H9 (cell line): Measurements from ENCODE around the gene ARID1A. TPM values are rescaled to one million over a fixed set of nuclear protein-coding genes. Genes with fewer than 3 reads are reported as not detected.

Experiments used
- DNase-seq: peaks from one replicate; pipeline ENCODE4 v3.0.0-alpha.2; 2017
- H2AFZ ChIP-seq: one replicate; pipeline ENCODE4 v1.6.1; 2013; ENCODE audit warnings: mild to moderate bottlenecking, low read length, control low read depth, moderate library complexity
- H2AK5ac ChIP-seq: 2 replicates; pipeline ENCODE4 v1.6.1; 2013; ENCODE audit warnings: low read length, control low read depth, mixed read lengths; ENCODE audit not compliant: insufficient read length
- H2BK120ac ChIP-seq: one replicate; pipeline ENCODE4 v1.6.1; 2013; ENCODE audit warnings: low read depth, mild to moderate bottlenecking, low read length, control low read depth, inconsistent platforms; ENCODE audit not compliant: poor library complexity, severe bottlenecking
- H2BK12ac ChIP-seq: 2 replicates; pipeline ENCODE4 v1.6.1; 2013; ENCODE audit warnings: low read length, control low read depth, mixed read lengths, low read depth; ENCODE audit not compliant: insufficient read length
- H2BK15ac ChIP-seq: 2 replicates; pipeline ENCODE4 v1.6.1; 2013; ENCODE audit warnings: low read depth, low read length, control low read depth
- H2BK20ac ChIP-seq: one replicate; pipeline ENCODE4 v1.6.1; 2013; ENCODE audit warnings: low read depth, mild to moderate bottlenecking, low read length, control low read depth, inconsistent platforms; ENCODE audit not compliant: poor library complexity, severe bottlenecking
- H2BK5ac ChIP-seq: 2 replicates; pipeline ENCODE4 v1.6.1; 2013; ENCODE audit warnings: low read length, control low read depth, mixed read lengths; ENCODE audit not compliant: insufficient read length
- H3K14ac ChIP-seq: 2 replicates; pipeline ENCODE4 v1.6.1; 2013; ENCODE audit warnings: low read length, control low read depth; ENCODE audit not compliant: insufficient read depth
- H3K18ac ChIP-seq: 2 replicates; pipeline ENCODE4 v1.6.1; 2013; ENCODE audit warnings: low read depth, mild to moderate bottlenecking, mixed read lengths, low read length, control low read depth; ENCODE audit not compliant: insufficient read length
- H3K23ac ChIP-seq: 2 replicates; pipeline ENCODE4 v1.6.1; 2013; ENCODE audit warnings: low read length, control low read depth, mixed read lengths, low read depth; ENCODE audit not compliant: insufficient read length
- H3K23me2 ChIP-seq: 2 replicates; pipeline ENCODE4 v1.6.1; 2013; ENCODE audit warnings: low read depth, mild to moderate bottlenecking, mixed read lengths, low read length, control low read depth; ENCODE audit not compliant: insufficient read length, poor library complexity, severe bottlenecking
- H3K27ac ChIP-seq: 2 replicates; pipeline ENCODE4 v1.5.1; 2013; ENCODE audit warnings: low read length, control low read depth, mixed read lengths, low read depth; ENCODE audit not compliant: insufficient read length
- H3K27me3 ChIP-seq: 2 replicates; pipeline ENCODE4 v1.6.1; 2013; ENCODE audit warnings: low read length, control low read depth, inconsistent platforms; ENCODE audit not compliant: insufficient read depth
- H3K4ac ChIP-seq: 2 replicates; pipeline ENCODE4 v1.6.1; 2013; ENCODE audit warnings: low read depth, mild to moderate bottlenecking, control low read depth, inconsistent platforms, low read length, moderate library complexity
- H3K4me1 ChIP-seq: 2 replicates; pipeline ENCODE4 v1.6.1; 2013; ENCODE audit warnings: low read length, control low read depth, inconsistent platforms; ENCODE audit not compliant: insufficient read depth
- H3K4me2 ChIP-seq: 2 replicates; pipeline ENCODE4 v1.6.1; 2013; ENCODE audit warnings: low read length, control low read depth, mixed read lengths; ENCODE audit not compliant: insufficient read length, insufficient read depth
- H3K56ac ChIP-seq: 2 replicates; pipeline ENCODE4 v1.6.1; 2013; ENCODE audit warnings: low read depth, mild to moderate bottlenecking, mixed read lengths, low read length, control low read depth; ENCODE audit not compliant: insufficient read length
- H3K79me1 ChIP-seq: 2 replicates; pipeline ENCODE4 v1.6.1; 2013; ENCODE audit warnings: low read depth, mild to moderate bottlenecking, moderate library complexity, low read length, control low read depth, inconsistent platforms; ENCODE audit not compliant: insufficient read depth, poor library complexity, severe bottlenecking
- H3K79me2 ChIP-seq: 2 replicates; pipeline ENCODE4 v1.6.1; 2013; ENCODE audit warnings: low read length, control low read depth, inconsistent platforms; ENCODE audit not compliant: insufficient read depth
- H3K9ac ChIP-seq: 2 replicates; pipeline ENCODE4 v1.6.1; 2013; ENCODE audit warnings: low read length, control low read depth, mixed read lengths; ENCODE audit not compliant: insufficient read length; ENCODE audit errors: extremely low read depth
- H3K9me3 ChIP-seq: one replicate; pipeline ENCODE4 v1.6.1; 2013; ENCODE audit warnings: low read depth, low read length, inconsistent platforms; ENCODE audit not compliant: control insufficient read depth
- H3T11ph ChIP-seq: one replicate; pipeline ENCODE4 v1.6.1; 2013; ENCODE audit warnings: mild to moderate bottlenecking, low read length, control low read depth, inconsistent platforms
- H4K20me1 ChIP-seq: one replicate; pipeline ENCODE4 v1.6.1; 2013; ENCODE audit not compliant: control insufficient read depth, insufficient read length, insufficient read depth
- H4K5ac ChIP-seq: 2 replicates; pipeline ENCODE4 v1.6.1; 2013; ENCODE audit warnings: low read depth, mild to moderate bottlenecking, mixed read lengths, low read length, control low read depth; ENCODE audit not compliant: insufficient read length
- H4K8ac ChIP-seq: replicated peaks from 2 replicates; pipeline ENCODE4 v1.6.1; 2013; ENCODE audit warnings: low read length, control low read depth, mixed read lengths, low read depth; ENCODE audit not compliant: insufficient read length
- H4K91ac ChIP-seq: 2 replicates; pipeline ENCODE4 v1.6.1; 2013; ENCODE audit warnings: low read depth, mild to moderate bottlenecking, moderate library complexity, mixed read lengths, low read length, control low read depth; ENCODE audit not compliant: insufficient read length
- H3K27ac Mint-ChIP-seq, 3 experiments: 2 replicates in 2 of 3; 3 replicates in 1 of 3; pipeline ENCODE4 v1.8.0; 2020 to 2021; ENCODE audit warnings: mixed read lengths in 3 of 3, mild to moderate bottlenecking in 1 of 3, moderate library complexity in 1 of 3
- H3K27me3 Mint-ChIP-seq: 2 replicates; pipeline ENCODE4 v1.8.0; 2021; ENCODE audit warnings: low read depth, mild to moderate bottlenecking, moderate library complexity, mixed read lengths
- H3K36me3 Mint-ChIP-seq, 3 experiments: 2 replicates in 2 of 3; 3 replicates in 1 of 3; pipeline ENCODE4 v1.8.0; 2020 to 2021; ENCODE audit warnings: low read depth in 3 of 3, mixed read lengths in 3 of 3; ENCODE audit not compliant: insufficient read depth in 1 of 3
- H3K4me1 Mint-ChIP-seq, 2 experiments: 2 replicates each; pipeline ENCODE4 v1.8.0; 2020; ENCODE audit warnings: mixed read lengths in 2 of 2
- H3K4me3 Mint-ChIP-seq, 2 experiments: 2 replicates in 1 of 2; 3 replicates in 1 of 2; pipeline ENCODE4 v1.8.0; 2020 to 2021; ENCODE audit warnings: mild to moderate bottlenecking in 2 of 2, mixed read lengths in 2 of 2, moderate library complexity in 1 of 2
- H3K9me3 Mint-ChIP-seq, 2 experiments: 2 replicates in 1 of 2; 3 replicates in 1 of 2; pipeline ENCODE4 v1.8.0; 2020; ENCODE audit warnings: mild to moderate bottlenecking in 2 of 2, mixed read lengths in 2 of 2, moderate library complexity in 1 of 2
- WGBS: extraction: QIAGEN DNeasy Blood & Tissue Kit; methylation state at CpG from one replicate; pipeline ENCODE4 v1.1.7; 2013; ENCODE audit warnings: missing lambda C conversion rate, low lambda C conversion rate, mixed read lengths; ENCODE audit not compliant: insufficient read length; ENCODE audit errors: extremely low coverage; 5-methylcytosine and 5-hydroxymethylcytosine counted together
- total RNA-seq: library from RNA; stranded (reverse); gene quantifications from 2 replicates; pipeline ENCODE4 v1.2.1, GENCODE V29; 2021
- TF ChIP-seq, protein P1 (sequence below): fragments of 200-600 bp; sonication (generic); conservative IDR thresholded peaks from 3 replicates; pipeline ENCODE4 v1.8.0; 2021; ENCODE audit warnings: antibody characterized with exemption, mild to moderate bottlenecking

The ARID1A gene
- total RNA-seq, 1 experiment from 2014 or later, result 147 TPM

DNA sequence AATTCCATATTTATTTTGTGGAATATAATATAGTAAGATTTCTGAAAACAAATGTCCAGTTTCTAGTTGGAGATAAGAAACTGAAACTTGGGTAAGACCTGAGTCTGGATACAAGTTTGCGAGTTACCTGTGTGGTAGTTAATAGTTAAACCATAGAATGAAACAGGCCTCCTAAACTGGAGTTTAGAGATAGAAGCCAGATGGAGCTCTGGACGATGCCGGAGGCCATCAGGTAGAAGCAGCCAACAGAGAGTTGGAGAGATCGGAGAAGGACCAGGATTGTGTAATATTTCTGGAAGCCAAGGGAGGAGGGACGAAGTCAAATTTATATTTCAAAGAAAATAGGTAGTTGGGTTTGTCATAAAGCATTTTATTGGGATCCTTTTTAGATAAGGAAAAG lies 45.1 kb downstream of the ARID1A start:
- H3T11ph ChIP-seq, result no peak overlapping the region
- H3K27ac Mint-ChIP-seq, result peak overlapping the region in 1 of 3 experiments; percentile 67; a peak in 2 of 7 replicates

More for the DNA sequence above, 45.1 kb downstream of the ARID1A start:
- no peak for DNase-seq
- Histone ChIP-seq H2BK15ac (no peak overlapping the region), H3K14ac (no peak overlapping the region), H2BK5ac (no peak overlapping the region), H2BK20ac (no peak overlapping the region), H3K9ac (no peak overlapping the region), H4K8ac (no peak overlapping the region), H3K4ac (no peak overlapping the region), H3K9me3 (no peaks in the 10 kb centered on the region), H3K27me3 (no peaks in the 10 kb centered on the region), H3K4me1 (peaks cover 4% of the 10 kb centered on the region), H2BK12ac (no peak overlapping the region), H3K56ac (no peak overlapping the region), H3K27ac (no peak overlapping the region), H3K23me2 (no peaks in the 10 kb centered on the region), H4K5ac (no peak overlapping the region), H2BK120ac (no peak overlapping the region), H3K79me2 (no peaks in the 10 kb centered on the region; the same call in 1 of the 2 replicates), H2AK5ac (no peak overlapping the region), H4K20me1 (no peaks in the 10 kb centered on the region), H2AFZ (no peak overlapping the region), H4K91ac (no peak overlapping the region), H3K4me2 (no peak overlapping the region), H3K23ac (no peak overlapping the region), H3K18ac (no peak overlapping the region), H3K79me1 (peaks cover 6% of the 10 kb centered on the region)
- H3K36me3 Mint-ChIP-seq, result peaks cover 12 to 82% (median 71%) of the 10 kb centered on the region in 3 experiments; a peak in 6 of 7 replicates
- H3K4me1 Mint-ChIP-seq, result peaks cover 5 to 21% of the 10 kb centered on the region in 2 experiments
- H3K9me3 Mint-ChIP-seq, result no peaks in the 10 kb centered on the region
- H3K27me3 Mint-ChIP-seq, result no peaks in the 10 kb centered on the region
- TF ChIP-seq, protein P1, sequence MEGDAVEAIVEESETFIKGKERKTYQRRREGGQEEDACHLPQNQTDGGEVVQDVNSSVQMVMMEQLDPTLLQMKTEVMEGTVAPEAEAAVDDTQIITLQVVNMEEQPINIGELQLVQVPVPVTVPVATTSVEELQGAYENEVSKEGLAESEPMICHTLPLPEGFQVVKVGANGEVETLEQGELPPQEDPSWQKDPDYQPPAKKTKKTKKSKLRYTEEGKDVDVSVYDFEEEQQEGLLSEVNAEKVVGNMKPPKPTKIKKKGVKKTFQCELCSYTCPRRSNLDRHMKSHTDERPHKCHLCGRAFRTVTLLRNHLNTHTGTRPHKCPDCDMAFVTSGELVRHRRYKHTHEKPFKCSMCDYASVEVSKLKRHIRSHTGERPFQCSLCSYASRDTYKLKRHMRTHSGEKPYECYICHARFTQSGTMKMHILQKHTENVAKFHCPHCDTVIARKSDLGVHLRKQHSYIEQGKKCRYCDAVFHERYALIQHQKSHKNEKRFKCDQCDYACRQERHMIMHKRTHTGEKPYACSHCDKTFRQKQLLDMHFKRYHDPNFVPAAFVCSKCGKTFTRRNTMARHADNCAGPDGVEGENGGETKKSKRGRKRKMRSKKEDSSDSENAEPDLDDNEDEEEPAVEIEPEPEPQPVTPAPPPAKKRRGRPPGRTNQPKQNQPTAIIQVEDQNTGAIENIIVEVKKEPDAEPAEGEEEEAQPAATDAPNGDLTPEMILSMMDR, result no peak
- no CpG with 5 or more reads among the region's 5 CpGs for WGBS
- H3K4me3 Mint-ChIP-seq, result no peak overlapping the region
